Smooth muscle cell (in vitro differentiated cells): ENCODE data around the gene LRRC56. TPM values are rescaled to one million over a fixed set of nuclear protein-coding genes. Genes with fewer than 3 reads are reported as not detected.

ENCODE experiments used
- DNase-seq: peaks from one replicate; lab custom pipeline; 2025; ENCODE audit not compliant: unreplicated experiment; lab: John Stamatoyannopoulos, UW
- H2AFZ ChIP-seq: fragments of 200-600 bp; sonication (generic); 2 replicates; pipeline ENCODE4 v1.6.0; 2016; ENCODE audit warnings: antibody characterized with exemption, low read depth, mild to moderate bottlenecking
- H3F3A ChIP-seq: fragments of 200-600 bp; sonication (generic); 2 replicates; pipeline ENCODE4 v1.6.0; 2017; ENCODE audit warnings: antibody characterized with exemption, low read depth
- H3K27ac ChIP-seq: fragments of 200-600 bp; sonication (generic); 2 replicates; pipeline ENCODE4 v1.5.1; 2016; ENCODE audit warnings: low read depth, mild to moderate bottlenecking
- H3K27me3 ChIP-seq: fragments of 200-600 bp; sonication (generic); 2 replicates; pipeline ENCODE4 v1.6.1; 2016; ENCODE audit warnings: low read depth, mild to moderate bottlenecking
- H3K36me3 ChIP-seq: fragments of 200-600 bp; sonication (generic); 2 replicates; pipeline ENCODE4 v1.5.1; 2016; ENCODE audit warnings: low read depth
- H3K4me1 ChIP-seq: fragments of 200-600 bp; sonication (generic); 2 replicates; pipeline ENCODE4 v1.5.1; 2016; ENCODE audit warnings: low read depth
- H3K4me2 ChIP-seq: fragments of 200-600 bp; sonication (generic); 2 replicates; pipeline ENCODE4 v1.6.0; 2016; ENCODE audit warnings: mild to moderate bottlenecking
- H3K4me3 ChIP-seq: fragments of 200-600 bp; sonication (generic); 2 replicates; pipeline ENCODE4 v1.5.1; 2016; ENCODE audit warnings: mild to moderate bottlenecking
- H3K79me2 ChIP-seq: fragments of 200-600 bp; sonication (generic); 2 replicates; pipeline ENCODE4 v1.6.0; 2016; ENCODE audit warnings: low read depth, mild to moderate bottlenecking
- H3K9ac ChIP-seq: fragments of 200-600 bp; sonication (generic); 2 replicates; pipeline ENCODE4 v1.6.0; 2016; ENCODE audit warnings: low read depth
- H3K9me3 ChIP-seq: fragments of 200-600 bp; sonication (generic); replicated peaks from 2 replicates; pipeline ENCODE4 v1.5.1; 2016; ENCODE audit warnings: low read depth
- H4K20me1 ChIP-seq: fragments of 200-600 bp; sonication (generic); 2 replicates; pipeline ENCODE4 v1.6.0; 2016; ENCODE audit warnings: low read depth
- WGBS: methylation state at CpG from one replicate; pipeline ENCODE4 v1.1.7; 2016; ENCODE audit warnings: low lambda C conversion rate; 5-methylcytosine and 5-hydroxymethylcytosine counted together
- polyA plus RNA-seq: library from polyadenylated mRNA; unstranded; fragments of >200 nt; fragmentation: Nextera tagmentation; extraction: Ambion mirVana; gene quantifications from 2 replicates; pipeline ENCODE4 v1.2.1, GENCODE V29; 2016
- total RNA-seq: library from RNA; depleted of rRNA; stranded (reverse); fragments of >200 nt; gene quantifications from 2 replicates; pipeline ENCODE4 v1.2.3, GENCODE V29; 2014
- TF ChIP-seq, protein P1 (sequence below): fragments of 200-600 bp; sonication (generic); IDR thresholded peaks from 2 replicates; pipeline ENCODE4 v1.5.1; 2017; ENCODE audit warnings: borderline replicate concordance, mild to moderate bottlenecking, antibody characterized with exemption; ENCODE audit not compliant: insufficient read depth, poor library complexity, severe bottlenecking

The LRRC56 gene
- total and polyA plus RNA-seq, 2 experiments from 2014 or later = 0.31 to 1.5 TPM

DNA sequence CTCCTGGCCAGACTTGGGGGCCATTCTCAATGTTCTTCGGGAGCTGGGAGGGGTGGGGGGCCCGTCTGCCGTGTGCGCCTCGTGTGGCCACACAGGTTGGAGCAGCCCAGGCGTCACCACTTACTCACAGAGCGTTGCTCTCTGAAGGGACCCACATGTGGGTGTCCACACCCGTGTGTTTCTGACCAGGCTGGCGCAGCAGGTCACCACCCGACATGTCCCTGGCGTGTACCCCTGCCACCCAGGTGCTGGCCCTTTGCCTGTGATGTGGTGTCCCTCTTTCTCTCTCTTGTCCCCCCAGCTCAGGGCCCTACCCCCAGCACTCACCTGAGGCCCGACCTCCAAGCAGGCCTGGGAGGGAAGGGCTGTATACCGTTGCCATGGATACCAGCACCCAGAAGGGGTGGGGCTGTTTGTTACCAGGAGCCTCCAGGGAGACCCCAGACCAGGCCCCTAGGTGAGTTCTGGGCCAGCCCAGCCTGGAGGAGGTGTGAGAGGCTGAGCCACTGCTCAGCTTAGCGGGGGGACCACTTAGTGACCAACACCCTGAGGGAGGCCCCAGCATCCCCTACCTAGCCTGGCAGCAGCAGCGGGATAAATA, 21.8 kb downstream of the LRRC56 start:
- H3F3A ChIP-seq = no peaks in the 10 kb centered on the region
- no peaks in the 10 kb centered on the region for H3K79me2 ChIP-seq
- peaks cover 48% of the 10 kb centered on the region for H3K27me3 ChIP-seq
- H3K36me3 ChIP-seq = no peaks in the 10 kb centered on the region
- H3K27ac ChIP-seq = no peak overlapping the region
- no peak for DNase-seq
- H3K4me3 ChIP-seq = no peak overlapping the region
- H3K4me2 ChIP-seq = no peak overlapping the region
- no peak overlapping the region for H3K9ac ChIP-seq
- no peak overlapping the region for H2AFZ ChIP-seq
- peaks cover 24% of the 10 kb centered on the region for H4K20me1 ChIP-seq
- no peaks in the 10 kb centered on the region for H3K9me3 ChIP-seq
- H3K4me1 ChIP-seq = peaks cover 8% of the 10 kb centered on the region
- WGBS = 89% methylated on average over 13 of the region's 15 CpGs
- TF ChIP-seq, protein P1, sequence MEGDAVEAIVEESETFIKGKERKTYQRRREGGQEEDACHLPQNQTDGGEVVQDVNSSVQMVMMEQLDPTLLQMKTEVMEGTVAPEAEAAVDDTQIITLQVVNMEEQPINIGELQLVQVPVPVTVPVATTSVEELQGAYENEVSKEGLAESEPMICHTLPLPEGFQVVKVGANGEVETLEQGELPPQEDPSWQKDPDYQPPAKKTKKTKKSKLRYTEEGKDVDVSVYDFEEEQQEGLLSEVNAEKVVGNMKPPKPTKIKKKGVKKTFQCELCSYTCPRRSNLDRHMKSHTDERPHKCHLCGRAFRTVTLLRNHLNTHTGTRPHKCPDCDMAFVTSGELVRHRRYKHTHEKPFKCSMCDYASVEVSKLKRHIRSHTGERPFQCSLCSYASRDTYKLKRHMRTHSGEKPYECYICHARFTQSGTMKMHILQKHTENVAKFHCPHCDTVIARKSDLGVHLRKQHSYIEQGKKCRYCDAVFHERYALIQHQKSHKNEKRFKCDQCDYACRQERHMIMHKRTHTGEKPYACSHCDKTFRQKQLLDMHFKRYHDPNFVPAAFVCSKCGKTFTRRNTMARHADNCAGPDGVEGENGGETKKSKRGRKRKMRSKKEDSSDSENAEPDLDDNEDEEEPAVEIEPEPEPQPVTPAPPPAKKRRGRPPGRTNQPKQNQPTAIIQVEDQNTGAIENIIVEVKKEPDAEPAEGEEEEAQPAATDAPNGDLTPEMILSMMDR = no peak

DNA sequence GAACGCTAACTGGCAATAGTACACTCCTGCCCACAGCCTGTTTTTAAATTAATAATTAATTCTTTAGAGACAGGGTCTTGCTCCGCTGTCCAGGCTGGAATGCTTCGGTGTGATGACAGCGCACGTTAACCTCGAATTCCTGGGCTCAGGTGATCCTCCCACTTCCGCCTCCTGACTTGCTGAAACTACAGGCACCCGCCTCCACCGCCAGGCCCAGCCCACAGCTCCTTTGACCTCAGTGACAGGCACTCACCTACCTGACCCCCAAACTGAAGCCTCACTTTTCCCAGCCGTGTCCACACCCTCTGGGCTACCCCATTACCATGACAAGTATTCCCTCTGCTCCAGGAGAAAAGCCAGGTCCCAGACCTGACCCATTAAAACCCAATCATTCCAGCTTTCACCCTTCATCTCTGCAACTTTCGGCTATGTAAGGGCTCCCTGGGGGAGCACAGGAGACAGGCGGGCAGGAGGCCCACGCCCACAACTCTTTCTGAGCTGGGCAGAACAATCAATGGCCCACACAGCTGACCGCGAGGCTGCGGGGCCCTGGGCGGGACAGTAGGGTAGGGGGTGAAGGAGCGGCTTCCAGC, 22.5 kb downstream of the LRRC56 start:
- Histone ChIP-seq H3K9ac (no peak overlapping the region), H2AFZ (no peak overlapping the region), H3K9me3 (no peaks in the 10 kb centered on the region), H3K27ac (no peak overlapping the region), H3K4me2 (peak overlapping the region; percentile 98), H3K36me3 (no peaks in the 10 kb centered on the region), H3K79me2 (no peaks in the 10 kb centered on the region), H3K4me1 (peaks cover 5% of the 10 kb centered on the region), H3K27me3 (peaks cover 41% of the 10 kb centered on the region), H3F3A (no peaks in the 10 kb centered on the region), H4K20me1 (peaks cover 25% of the 10 kb centered on the region), H3K4me3 (peak overlapping the region; percentile 82)
- WGBS = 65% methylated on average over 18 of the region's 18 CpGs
- TF ChIP-seq, protein P1 = no peak
- DNase-seq = no peak

DNA sequence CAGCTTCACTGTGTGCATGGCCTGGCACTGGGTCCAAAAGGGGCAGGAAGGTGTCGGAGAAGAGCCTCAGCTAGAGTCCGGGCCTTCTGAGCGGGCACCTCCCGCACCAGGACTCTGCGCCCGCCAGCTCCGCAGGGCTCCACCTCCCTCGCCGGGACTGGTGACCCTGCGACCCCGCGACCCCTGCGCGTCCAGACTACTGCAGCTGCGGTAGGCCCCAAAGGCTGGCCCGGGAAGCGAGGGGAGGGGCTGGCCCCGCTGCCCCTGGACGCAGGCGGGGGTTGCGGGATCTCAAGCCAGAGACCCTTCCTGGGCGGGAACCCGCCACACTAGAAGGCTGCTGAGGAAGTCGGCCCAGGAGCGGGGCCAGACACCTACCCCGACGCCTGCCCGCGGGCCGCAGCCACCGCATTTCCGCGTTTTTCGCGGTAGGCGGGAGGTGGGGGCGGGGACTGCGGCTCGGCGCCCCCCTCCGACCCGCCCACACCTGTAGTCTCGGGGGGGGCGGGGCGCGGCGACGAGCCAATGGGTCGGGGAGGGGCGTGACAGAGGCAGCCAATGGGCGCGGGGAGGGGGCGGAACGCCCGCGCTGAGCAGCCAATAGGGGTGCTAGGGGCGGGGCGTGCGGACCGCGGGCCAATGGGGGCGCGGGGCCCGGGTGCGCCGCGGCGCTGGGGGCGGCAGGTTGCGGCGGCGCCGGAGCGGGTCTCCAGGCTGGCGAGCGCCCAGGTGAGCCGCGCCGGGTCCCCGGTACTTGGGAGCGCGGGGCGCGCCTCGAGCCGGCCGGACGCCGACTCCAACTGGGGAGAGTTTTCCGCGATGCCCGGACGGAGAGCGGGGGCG, 23.2 kb downstream of the LRRC56 start, which contains the start of the genes LMNTD2 and RASSF7:
LMNTD2 (minus strand) TSS at position 434 of the 843 bp plus-strand sequence; CDS start at position 412, 22 bp downstream.
RASSF7 (plus strand) TSS at position 666 of the 843 bp plus-strand sequence. CDS start 799 bp downstream, outside the sequence.
- peaks cover 32% of the 10 kb centered on the region for H4K20me1 ChIP-seq
- TF ChIP-seq, protein P1 = no peak
- H2AFZ ChIP-seq = peak within 1 kb of the TSS; percentile 37
- no peaks in the 10 kb centered on the region for H3K79me2 ChIP-seq
- peak within 1 kb of the TSS; percentile 98 for H3K4me2 ChIP-seq
- H3K4me3 ChIP-seq = peak within 1 kb of the TSS; percentile 82
- no peaks in the 10 kb centered on the region for H3K9me3 ChIP-seq
- no peak within 1 kb of the TSS for H3K9ac ChIP-seq
- peaks cover 5% of the 10 kb centered on the region for H3K4me1 ChIP-seq
- no peaks in the 10 kb centered on the region for H3K36me3 ChIP-seq
- H3F3A ChIP-seq = no peaks in the 10 kb centered on the region
- no peak within 1 kb of the TSS for H3K27ac ChIP-seq
- under 1% methylated on average over 52 of the region's 95 CpGs for WGBS
- DNase-seq = peak; percentile 77
- peaks cover 36% of the 10 kb centered on the region for H3K27me3 ChIP-seq
